Fibroblast of skin of scalp (primary cell): Measurements from ENCODE around the gene GRIN2B.

Experiments
- DNase-seq: peaks from one replicate; pipeline ENCODE4 v3.0.0-alpha.2; 2013

GRIN2B gene

DNA sequence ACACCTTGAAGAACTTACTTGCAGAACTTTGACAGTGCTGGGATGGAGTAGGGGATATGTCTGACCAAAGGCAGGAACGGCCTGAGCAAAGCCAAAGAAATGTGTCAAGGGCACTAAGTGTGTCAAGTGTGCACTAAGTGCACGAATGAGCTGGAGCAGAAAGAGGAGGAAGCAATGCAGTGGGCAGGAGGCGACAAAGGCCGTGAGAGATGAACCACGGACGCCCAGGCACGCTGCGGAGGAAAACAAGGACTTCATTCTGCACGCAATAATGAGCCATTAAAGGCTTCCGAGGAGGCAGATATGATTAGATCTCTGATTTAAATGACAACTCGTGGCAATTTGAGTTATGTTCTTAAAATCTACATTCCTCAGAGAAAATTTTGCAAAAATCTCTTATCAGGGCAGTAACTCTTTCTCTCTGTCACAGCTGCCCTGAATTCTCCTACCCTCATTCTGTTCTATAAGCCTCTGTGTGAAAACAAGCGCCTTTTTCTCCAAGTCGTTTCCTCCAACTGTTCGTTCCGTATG, 25.3 kb downstream of the GRIN2B start:
- DNase-seq: no peak

DNA sequence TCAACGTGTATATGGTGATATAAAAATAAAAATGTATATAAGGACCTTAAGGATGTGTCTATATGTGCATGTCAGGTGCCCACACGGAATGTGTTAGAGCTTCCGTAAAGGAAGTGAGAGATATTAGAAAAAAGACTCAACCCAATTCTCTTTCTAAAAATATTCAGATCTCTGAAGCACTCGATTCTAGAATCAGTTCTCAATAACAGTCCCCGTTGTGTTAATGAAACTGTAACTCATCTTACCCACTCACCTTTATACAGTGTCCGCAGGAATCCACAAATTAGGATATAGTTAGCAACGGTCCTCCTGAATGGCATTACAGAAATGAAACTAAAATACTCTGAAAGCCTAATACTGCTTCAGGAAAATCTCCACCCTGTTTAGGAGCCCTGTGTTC, 29.3 kb downstream of the GRIN2B start:
- no peak for DNase-seq

GRCh38 chr12:13950502-13950901, 30.9 kb downstream of the GRIN2B start:
- DNase-seq: no peak

DNA sequence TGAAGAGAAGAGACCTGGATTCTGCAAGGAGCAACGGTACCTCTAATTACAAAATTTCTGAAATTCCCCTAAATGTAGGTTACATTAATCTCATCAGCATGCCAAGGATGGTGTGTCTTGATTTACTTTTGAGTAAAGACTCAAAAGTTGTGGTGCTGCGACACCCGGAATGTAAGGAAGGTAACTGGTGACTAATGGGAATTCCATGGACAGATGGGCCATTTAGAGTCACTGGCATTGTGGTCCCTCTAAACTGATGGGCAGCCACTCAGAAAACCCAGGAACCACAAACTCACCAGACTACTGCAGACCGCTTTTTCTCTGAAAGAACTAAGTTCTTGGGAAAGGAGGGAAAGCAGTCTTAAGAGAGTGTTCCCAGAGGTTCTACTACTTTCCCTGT, 32.8 kb downstream of the GRIN2B start:
- DNase-seq: no peak

DNA sequence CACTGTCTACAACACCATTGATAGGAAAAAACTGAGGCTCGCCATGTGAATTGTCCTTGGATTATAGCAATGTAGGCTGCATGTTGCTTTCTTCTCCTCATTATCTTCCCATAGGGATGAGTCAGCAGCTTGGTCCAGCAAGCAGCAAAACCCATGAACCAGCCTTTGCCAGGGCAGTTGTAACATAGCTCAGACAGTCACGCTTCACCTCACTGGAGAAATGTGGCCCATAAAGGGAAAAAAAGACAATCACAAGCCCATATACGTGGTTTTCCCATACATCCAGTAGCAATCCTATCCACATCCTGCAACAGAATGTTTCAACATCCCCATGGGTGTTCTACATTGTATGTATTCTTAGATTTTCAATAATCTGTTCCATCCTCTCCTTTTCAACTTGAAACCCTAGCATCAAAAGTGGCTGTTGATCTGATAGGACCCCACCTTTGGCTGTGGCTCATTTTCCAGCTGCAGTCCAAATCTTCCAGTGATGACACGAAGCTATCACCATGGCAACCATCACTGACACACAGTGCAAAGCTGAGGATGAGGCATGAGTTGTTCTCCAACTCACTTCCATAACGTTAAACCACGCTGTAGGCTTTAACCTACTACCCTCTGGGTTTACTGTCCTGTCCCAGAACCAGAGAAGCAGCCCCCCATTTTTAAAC, 34.0 kb downstream of the GRIN2B start:
- no peak for DNase-seq

DNA sequence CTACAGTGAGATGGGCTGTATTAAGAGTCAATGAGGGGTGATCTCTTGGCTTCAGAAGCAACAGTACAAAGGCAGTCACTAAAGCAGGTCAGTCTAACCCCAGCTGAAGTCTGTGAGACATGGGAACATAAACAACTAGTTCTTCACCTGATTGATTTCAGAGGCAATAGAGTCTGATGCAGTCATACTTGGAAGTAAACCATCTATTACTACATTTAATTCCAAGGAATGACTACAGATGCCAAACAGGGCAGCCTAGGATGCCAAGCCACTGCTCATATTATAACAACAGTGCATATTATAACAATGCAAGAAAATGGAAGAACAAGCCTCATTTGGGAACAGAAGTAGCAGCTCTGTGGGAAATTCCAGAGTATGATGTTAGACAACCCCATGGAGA, 35.8 kb downstream of the GRIN2B start:
- DNase-seq: no peak

- no peak for DNase-seq
Measured at GRCh38 chr12:13945236-13945635, 36.2 kb downstream of the GRIN2B start.

GRCh38 chr12:13942826-13943225, 38.6 kb downstream of the GRIN2B start:
- no peak for DNase-seq

DNA sequence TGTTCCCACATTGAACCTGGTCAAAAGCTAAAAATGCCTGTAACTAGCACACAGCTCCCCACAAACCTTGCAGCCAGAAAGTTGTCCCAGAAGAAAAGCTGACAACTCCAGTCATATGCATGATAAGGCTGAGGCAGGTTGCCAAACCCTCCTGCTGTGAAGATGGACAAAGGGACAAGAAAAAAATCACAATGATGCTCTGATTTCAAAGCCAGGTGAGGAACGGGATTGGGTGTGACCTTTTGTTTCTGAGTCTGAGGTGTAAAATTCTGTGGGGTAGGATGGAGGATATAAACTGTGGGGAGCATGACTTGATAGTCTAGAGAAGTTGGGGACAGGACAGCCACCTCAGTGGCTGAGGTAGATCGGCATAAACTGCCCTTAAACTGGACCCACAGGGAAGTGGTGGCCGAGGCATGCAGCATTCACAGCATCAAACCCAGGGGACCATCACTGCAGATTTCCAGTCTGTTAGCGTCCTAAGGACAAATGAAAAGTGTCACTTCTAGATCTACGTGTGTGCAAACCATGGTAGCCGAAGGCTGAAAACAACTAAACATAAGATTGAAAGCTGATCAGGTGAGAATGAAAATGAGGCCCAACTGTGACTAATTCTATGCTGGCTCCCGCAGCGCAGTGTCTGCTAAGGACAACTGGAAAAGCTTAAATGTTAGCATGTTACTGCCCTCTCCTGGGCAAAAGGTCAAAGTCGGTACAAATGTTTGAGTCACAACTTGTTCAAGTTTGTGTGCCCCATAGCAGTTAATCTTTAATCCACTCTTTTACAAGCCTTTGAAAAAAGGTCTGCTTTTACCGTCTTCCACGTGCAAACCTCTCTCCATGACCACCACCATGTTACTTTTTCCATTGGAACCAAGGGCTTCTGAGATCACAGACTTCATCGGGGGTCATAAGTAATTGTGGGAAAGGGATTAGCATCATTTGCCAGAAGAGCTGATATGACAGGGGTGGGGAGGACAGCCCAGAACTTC, 39.8 kb downstream of the GRIN2B start:
- DNase-seq: peak; percentile 51

GRCh38 chr12:13940335-13940865, 41.0 kb downstream of the GRIN2B start:
- no peak for DNase-seq

- no peak for DNase-seq
Measured at GRCh38 chr12:13937735-13938134, 43.7 kb downstream of the GRIN2B start.

GRCh38 chr12:13935169-13935568, 46.2 kb downstream of the GRIN2B start:
- DNase-seq: no peak
